Measurements from ENCODE around the gene PXDN. TPM values are rescaled to one million over a fixed set of nuclear protein-coding genes. Genes with fewer than 3 reads are reported as not detected.
"Not testable (repeated sequence)": the region's sequence is repeated elsewhere in the genome, so short reads cannot be mapped to it uniquely, and the experiment has no call there.

The PXDN gene
- total RNA-seq, 2 donors from 2014 or later, result 9.5 to 20.0 TPM

DNA sequence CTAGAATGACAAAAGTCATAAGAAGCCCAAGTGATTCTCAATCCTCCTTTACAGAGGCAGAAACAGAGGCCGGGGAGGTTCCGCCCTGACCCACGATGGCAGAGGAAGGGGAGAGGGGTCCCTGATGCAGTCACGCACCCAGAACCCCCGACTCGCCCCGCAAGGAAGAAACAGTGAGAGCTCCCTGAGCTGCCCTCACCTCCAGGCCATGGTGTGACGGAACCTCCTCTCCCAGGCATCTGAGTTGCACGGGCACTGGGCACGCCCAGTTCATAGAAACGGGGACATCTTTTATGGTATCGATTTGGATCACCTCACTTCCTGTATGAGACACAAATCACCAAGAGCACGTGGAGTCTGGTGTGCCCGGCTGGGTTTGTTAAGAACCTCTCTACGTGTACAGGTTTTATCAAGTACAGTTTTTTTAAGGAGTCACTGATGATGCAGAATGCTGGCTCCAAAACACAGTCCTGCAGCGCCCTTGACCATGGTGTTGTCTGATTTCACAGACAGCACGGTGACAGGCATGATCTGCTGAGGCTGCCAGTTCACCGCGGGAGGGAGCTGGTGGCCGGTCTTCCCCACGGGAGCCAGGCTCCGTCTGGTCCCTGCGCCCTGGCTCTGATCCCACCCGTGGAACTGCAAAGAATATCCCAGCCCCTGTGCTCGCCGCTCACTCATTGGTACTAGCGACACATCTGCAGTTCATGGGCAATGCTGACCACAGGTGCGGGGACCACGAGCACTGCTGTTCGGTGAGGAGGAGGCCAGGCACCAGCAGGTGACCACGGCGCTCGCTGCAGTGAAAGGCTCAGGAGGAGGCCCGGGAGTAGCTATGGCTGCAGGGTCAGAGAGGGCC is 35.6 kb downstream of the PXDN start:
- H3K27ac ChIP-seq, result peak overlapping the region; percentile 1
- intact Hi-C loops (cut with DNase I), result no loop called here
- TF ChIP-seq, protein P1, sequence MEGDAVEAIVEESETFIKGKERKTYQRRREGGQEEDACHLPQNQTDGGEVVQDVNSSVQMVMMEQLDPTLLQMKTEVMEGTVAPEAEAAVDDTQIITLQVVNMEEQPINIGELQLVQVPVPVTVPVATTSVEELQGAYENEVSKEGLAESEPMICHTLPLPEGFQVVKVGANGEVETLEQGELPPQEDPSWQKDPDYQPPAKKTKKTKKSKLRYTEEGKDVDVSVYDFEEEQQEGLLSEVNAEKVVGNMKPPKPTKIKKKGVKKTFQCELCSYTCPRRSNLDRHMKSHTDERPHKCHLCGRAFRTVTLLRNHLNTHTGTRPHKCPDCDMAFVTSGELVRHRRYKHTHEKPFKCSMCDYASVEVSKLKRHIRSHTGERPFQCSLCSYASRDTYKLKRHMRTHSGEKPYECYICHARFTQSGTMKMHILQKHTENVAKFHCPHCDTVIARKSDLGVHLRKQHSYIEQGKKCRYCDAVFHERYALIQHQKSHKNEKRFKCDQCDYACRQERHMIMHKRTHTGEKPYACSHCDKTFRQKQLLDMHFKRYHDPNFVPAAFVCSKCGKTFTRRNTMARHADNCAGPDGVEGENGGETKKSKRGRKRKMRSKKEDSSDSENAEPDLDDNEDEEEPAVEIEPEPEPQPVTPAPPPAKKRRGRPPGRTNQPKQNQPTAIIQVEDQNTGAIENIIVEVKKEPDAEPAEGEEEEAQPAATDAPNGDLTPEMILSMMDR (IDR thresholded peaks at IDR 0.05), result no peak
- H3K9me3 ChIP-seq, result no peaks in the 10 kb centered on the region
- H3K36me3 ChIP-seq, result no peaks in the 10 kb centered on the region
- no peak for DNase-seq
- H3K4me3 ChIP-seq, result no peak overlapping the region
- H3K9ac ChIP-seq (ENCODE audit: low read depth in 2 of 2, low read length in 2 of 2), result no peak overlapping the region
- H3K4me1 ChIP-seq, result peaks cover 4% of the 10 kb centered on the region
- H3K27me3 ChIP-seq, result no peaks in the 10 kb centered on the region

DNA sequence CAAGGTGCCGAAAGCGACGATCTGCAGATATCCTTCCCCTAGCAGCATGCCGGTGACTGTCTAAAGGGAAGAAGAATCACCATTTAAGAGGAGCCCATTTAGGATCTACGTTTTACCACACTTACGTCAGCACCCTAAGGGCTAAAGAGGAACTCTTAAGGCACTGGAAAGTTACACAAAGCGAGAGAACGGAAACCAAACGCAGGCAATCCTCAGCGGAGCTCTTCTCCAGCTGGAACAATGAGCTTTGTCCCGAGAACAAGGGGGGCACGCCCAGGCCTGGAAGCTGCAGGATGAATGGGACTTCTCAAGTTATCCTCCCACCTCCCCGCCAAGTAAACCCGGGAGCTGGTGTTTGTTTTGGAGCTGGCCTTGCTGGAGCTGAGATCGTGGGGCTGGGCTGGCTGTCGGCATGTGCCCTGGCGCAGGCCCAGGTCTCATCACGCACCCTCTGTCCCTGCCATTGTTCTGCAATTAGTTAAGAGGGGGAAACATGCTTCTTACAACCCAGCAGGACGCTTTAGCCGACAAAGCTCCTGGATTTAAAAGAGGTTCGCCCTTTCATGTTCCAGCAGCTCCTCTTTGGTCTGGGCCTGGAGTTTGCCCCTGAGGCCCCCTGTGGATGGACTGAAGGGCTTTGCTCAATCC is 36.4 kb downstream of the PXDN start:
- Histone ChIP-seq H3K4me1 (peaks cover 4% of the 10 kb centered on the region), H3K27ac (peak overlapping the region; percentile 26), H3K4me3 (no peak overlapping the region), H3K27me3 (no peaks in the 10 kb centered on the region), H3K9me3 (no peaks in the 10 kb centered on the region), H3K36me3 (no peaks in the 10 kb centered on the region), H3K9ac (ENCODE audit: low read depth in 2 of 2, low read length in 2 of 2) (peak overlapping the region; percentile 26 to 35)
- TF ChIP-seq, protein P1 (IDR thresholded peaks at IDR 0.05), result no peak
- DNase-seq, result peak; percentile 72
- intact Hi-C loops (cut with DNase I), result no loop called here

DNA sequence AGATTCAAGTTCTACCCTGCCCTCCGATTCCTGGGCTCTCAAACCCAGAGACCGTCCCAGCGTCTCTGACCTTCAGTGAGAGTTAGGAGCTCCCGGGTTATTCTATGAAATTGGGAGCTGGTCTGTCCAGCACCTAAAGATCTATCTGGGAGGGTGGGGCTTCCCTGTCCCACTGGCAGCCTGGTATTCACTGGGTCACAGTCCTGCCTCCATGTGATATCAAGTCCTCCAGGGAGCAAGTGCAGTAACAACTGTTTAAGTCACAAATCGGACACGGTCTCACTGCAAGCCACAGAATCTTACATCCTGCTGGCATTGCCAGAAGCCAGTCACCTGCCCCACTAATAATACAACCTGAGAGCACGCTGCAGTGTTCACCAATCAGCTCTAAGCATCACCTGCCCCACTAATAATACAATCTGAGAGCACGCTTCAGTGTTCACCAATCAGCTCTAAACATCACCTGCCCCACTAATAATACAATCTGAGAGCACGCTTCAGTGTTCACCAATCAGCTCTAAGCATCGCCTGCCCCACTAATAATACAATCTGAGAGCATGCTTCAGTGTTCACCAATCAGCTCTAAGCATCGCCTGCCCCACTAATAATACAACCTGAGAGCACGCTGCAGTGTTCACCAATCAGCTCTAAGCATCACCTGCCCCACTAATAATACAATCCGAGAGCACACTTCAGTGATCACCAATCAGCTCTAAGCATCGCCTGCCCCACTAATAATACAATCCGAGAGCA is 38.0 kb downstream of the PXDN start:
- H3K9me3 ChIP-seq; H3K9ac ChIP-seq (ENCODE audit: low read depth in 2 of 2, low read length in 2 of 2); H3K4me1 ChIP-seq; H3K4me3 ChIP-seq; H3K36me3 ChIP-seq; H3K27ac ChIP-seq; intact Hi-C loops (cut with DNase I); H3K27me3 ChIP-seq; DNase-seq: not testable (repeated sequence)

DNA sequence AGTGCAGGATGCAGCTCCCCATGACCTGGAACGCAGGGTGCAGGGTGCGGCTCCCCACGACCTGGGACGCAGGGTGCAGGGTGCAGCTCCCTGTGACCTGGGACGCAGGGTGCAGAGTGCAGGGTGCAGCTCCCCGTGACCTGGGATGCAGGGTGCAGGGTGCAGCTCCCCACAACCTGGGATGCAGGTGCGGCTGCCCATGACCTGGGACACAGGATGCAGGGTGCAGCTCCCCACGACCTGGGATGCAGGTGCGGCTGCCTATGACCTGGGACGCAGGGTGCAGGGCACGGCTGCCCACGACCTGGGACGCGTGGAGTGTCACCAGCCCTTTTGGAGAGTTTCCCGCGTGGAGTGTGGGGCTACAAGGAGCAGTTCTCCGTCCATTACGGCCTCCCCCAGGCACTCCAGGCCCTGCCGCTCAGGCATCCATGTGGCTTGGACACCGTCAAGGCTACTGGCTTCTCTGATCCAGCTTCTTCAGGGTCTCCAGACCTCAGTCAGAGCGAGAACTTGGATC is 38.7 kb downstream of the PXDN start:
- H3K9me3 ChIP-seq, result no peaks in the 10 kb centered on the region
- intact Hi-C loops (cut with DNase I), result no loop called here
- TF ChIP-seq, protein P1 (IDR thresholded peaks at IDR 0.05), result no peak
- no peak overlapping the region for H3K9ac ChIP-seq (ENCODE audit: low read depth in 2 of 2, low read length in 2 of 2)
- no peak for DNase-seq
- H3K27me3 ChIP-seq, result no peaks in the 10 kb centered on the region
- no peak overlapping the region for H3K27ac ChIP-seq
- no peak overlapping the region for H3K4me3 ChIP-seq
- peaks cover 4% of the 10 kb centered on the region for H3K4me1 ChIP-seq
- no peaks in the 10 kb centered on the region for H3K36me3 ChIP-seq

DNA sequence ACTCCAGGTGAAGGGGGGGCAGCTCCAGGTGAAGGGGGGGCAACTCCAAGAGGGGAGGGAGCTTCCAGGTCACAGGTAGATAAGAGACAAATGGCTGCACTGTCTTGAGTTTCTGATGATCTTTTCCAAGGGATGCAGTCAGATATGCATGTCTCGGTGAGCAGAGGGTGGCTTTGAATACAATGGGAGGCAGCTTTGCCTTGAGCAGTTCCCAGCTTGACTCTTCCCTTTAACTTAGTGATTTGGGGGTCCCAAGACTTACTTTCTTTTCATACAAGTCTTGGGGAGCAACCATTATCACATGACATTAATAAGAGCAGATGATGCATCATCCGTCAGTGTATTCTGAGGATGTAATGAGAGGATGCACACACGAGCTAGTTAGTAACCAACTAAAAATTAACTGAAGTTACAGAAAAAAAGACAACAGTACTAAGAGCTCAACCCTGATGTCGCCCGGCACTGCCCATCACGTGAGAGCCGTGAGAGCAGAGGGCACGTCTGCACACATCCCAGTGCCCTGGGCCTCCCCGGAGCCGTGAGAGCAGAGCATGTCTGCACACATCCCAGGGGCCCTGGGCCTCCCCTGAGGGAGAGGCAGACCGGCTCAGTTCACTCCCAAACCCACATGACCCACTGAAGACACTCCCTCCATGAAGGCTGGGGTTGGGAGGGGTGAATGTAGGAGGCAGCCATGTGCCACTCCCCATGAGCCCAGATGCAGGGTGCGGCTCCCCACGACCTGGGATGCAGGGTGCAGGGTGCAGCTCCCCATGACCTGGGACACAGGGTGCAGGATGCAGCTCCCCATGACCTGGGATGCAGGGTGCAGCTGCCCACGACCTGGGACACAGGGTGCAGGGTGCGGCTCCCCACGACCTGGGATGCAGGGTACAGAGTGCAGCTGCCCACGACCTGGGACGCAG is 39.4 kb downstream of the PXDN start:
- Histone ChIP-seq H3K4me1 (peaks cover 4% of the 10 kb centered on the region), H3K9ac (ENCODE audit: low read depth in 2 of 2, low read length in 2 of 2) (no peak overlapping the region), H3K9me3 (no peaks in the 10 kb centered on the region), H3K27me3 (no peaks in the 10 kb centered on the region), H3K4me3 (no peak overlapping the region), H3K27ac (no peak overlapping the region), H3K36me3 (no peaks in the 10 kb centered on the region)
- DNase-seq, result no peak
- TF ChIP-seq, protein P1 (IDR thresholded peaks at IDR 0.05), result no peak
- intact Hi-C loops (cut with DNase I), result no loop called here
